SK-N-SH treated with all-trans-retinoic acid at 6 μM for 48 hours (cell line): ENCODE measurements around the gene YIPF1.

Experiments used
- ATAC-seq: fragments of 200-7000 bp; cut with Tn5 transposase; 3 replicates; pipeline ENCODE4 v1.9.1; 2020; ENCODE audit warnings: mild to moderate bottlenecking, moderate library complexity
- BACH2 ChIP-seq: fragments of 250-450 bp; sonication (Bioruptor Pico); IDR thresholded peaks from 2 replicates; pipeline ENCODE4 v1.9.0; 2021; ENCODE audit warnings: mild to moderate bottlenecking, borderline replicate concordance
- CREB5 ChIP-seq: fragments of 250-450 bp; sonication (Bioruptor Pico); IDR thresholded peaks from 2 replicates; pipeline ENCODE4 v1.5.1; 2020; ENCODE audit warnings: low read depth, mild to moderate bottlenecking, moderate library complexity
- CSDC2 ChIP-seq: fragments of 250-450 bp; sonication (Bioruptor Pico); IDR thresholded peaks from 2 replicates; pipeline ENCODE4 v1.5.0; 2020; ENCODE audit warnings: mild to moderate bottlenecking, moderate library complexity
- CSRNP3 ChIP-seq: fragments of 250-450 bp; sonication (Bioruptor Pico); IDR thresholded peaks from 2 replicates; pipeline ENCODE4 v1.5.1; 2021; ENCODE audit warnings: mild to moderate bottlenecking, moderate library complexity
- ESRRG ChIP-seq: fragments of 250-450 bp; sonication (Bioruptor Pico); IDR thresholded peaks from 2 replicates; pipeline ENCODE4 v1.6.1; 2021; ENCODE audit warnings: mild to moderate bottlenecking
- GLIS3 ChIP-seq: fragments of 250-450 bp; sonication (Bioruptor Pico); IDR thresholded peaks from 2 replicates; pipeline ENCODE4 v1.5.0; 2020; ENCODE audit warnings: mild to moderate bottlenecking, moderate library complexity
- ISL1 ChIP-seq: fragments of 250-450 bp; sonication (Bioruptor Pico); IDR thresholded peaks from 2 replicates; pipeline ENCODE4 v2.1.2; 2022; ENCODE audit warnings: mild to moderate bottlenecking, moderate library complexity
- OSR1 ChIP-seq: fragments of 250-450 bp; sonication (Bioruptor Pico); IDR thresholded peaks from 2 replicates; pipeline ENCODE4 v1.8.0; 2022; ENCODE audit warnings: moderate library complexity, mild to moderate bottlenecking, inconsistent platforms
- PATZ1 ChIP-seq: fragments of 250-450 bp; sonication (Bioruptor Pico); IDR thresholded peaks from 2 replicates; pipeline ENCODE4 v1.8.0; 2020; ENCODE audit warnings: mild to moderate bottlenecking, moderate library complexity, borderline replicate concordance
- POU6F1 ChIP-seq: fragments of 250-450 bp; sonication (Bioruptor Pico); IDR thresholded peaks from 2 replicates; pipeline ENCODE4 v1.8.0; 2021; ENCODE audit warnings: low read depth, mild to moderate bottlenecking, moderate library complexity, borderline replicate concordance
- PPARA ChIP-seq: fragments of 250-450 bp; sonication (Bioruptor Pico); IDR thresholded peaks from 2 replicates; pipeline ENCODE4 v1.5.0; 2020; ENCODE audit warnings: mild to moderate bottlenecking, borderline replicate concordance
- SNAI2 ChIP-seq: fragments of 250-450 bp; sonication (Bioruptor Pico); IDR thresholded peaks from 2 replicates; pipeline ENCODE4 v1.5.0; 2020; ENCODE audit warnings: mild to moderate bottlenecking, moderate library complexity
- TCF4 ChIP-seq: fragments of 250-450 bp; sonication (Bioruptor Pico); IDR thresholded peaks from 2 replicates; pipeline ENCODE4 v1.8.0; 2021; ENCODE audit warnings: mild to moderate bottlenecking, moderate library complexity, borderline replicate concordance
- TOX ChIP-seq: fragments of 250-450 bp; sonication (Bioruptor Pico); IDR thresholded peaks from 2 replicates; pipeline ENCODE4 v1.8.0; 2021; ENCODE audit warnings: mild to moderate bottlenecking, moderate library complexity, borderline replicate concordance
- TSHZ2 ChIP-seq: fragments of 250-450 bp; sonication (Bioruptor Pico); IDR thresholded peaks from 2 replicates; pipeline ENCODE4 v1.5.0; 2020; ENCODE audit warnings: mild to moderate bottlenecking, moderate library complexity
- ZC3H10 ChIP-seq: fragments of 250-450 bp; sonication (Bioruptor Pico); IDR thresholded peaks from 2 replicates; pipeline ENCODE4 v1.5.1; 2021; ENCODE audit warnings: mild to moderate bottlenecking, moderate library complexity
- ZFP3 ChIP-seq: fragments of 250-450 bp; sonication (Bioruptor Pico); IDR thresholded peaks from 2 replicates; pipeline ENCODE4 v1.5.0; 2020; ENCODE audit warnings: mild to moderate bottlenecking, moderate library complexity
- ZFP30 ChIP-seq: fragments of 450-650 bp; formaldehyde crosslinking; IDR thresholded peaks from 2 replicates; pipeline ENCODE4 v1.5.0; 2022; ENCODE audit warnings: mild to moderate bottlenecking, moderate library complexity
- ZNF565 ChIP-seq: fragments of 450-650 bp; formaldehyde crosslinking; conservative IDR thresholded peaks from 2 replicates; pipeline ENCODE4 v1.5.0; 2020; ENCODE audit warnings: low read depth, mild to moderate bottlenecking, moderate library complexity
- ZNF8 ChIP-seq: fragments of 450-650 bp; formaldehyde crosslinking; IDR thresholded peaks from 2 replicates; pipeline ENCODE4 v1.5.0; 2020; ENCODE audit warnings: mild to moderate bottlenecking, moderate library complexity

Gene YIPF1

GRCh38 chr1:53834776-53835175 lies 54.8 kb downstream of the YIPF1 start:
- ATAC-seq, result no peak
- no peak for TF ChIP-seq ESRRG (CRISPR knock-in tag)
- no peak for TF ChIP-seq PPARA (CRISPR knock-in tag)
- no peak for TF ChIP-seq POU6F1
- no peak for TF ChIP-seq ZFP3 (CRISPR knock-in tag)
- no peak for TF ChIP-seq TOX (CRISPR knock-in tag)

GRCh38 chr1:53833393-53833792 lies 56.2 kb downstream of the YIPF1 start:
- no peak for ATAC-seq
- TF ChIP-seq SNAI2 (CRISPR knock-in tag) (no peak), OSR1 (CRISPR knock-in tag) (no peak), TCF4 (CRISPR knock-in tag) (no peak), ZC3H10 (CRISPR knock-in tag) (no peak), ISL1 (no peak), PATZ1 (no peak), ZFP30 (CRISPR knock-in tag) (no peak), TSHZ2 (CRISPR knock-in tag) (no peak), BACH2 (CRISPR knock-in tag) (no peak), ZFP3 (CRISPR knock-in tag) (no peak), GLIS3 (CRISPR knock-in tag) (no peak), ZNF565 (CRISPR knock-in tag) (no peak)

GRCh38 chr1:53826367-53826766 lies 63.2 kb downstream of the YIPF1 start:
- TF ChIP-seq TOX (CRISPR knock-in tag) (no peak), PPARA (CRISPR knock-in tag) (no peak), BACH2 (CRISPR knock-in tag) (no peak), ZFP3 (CRISPR knock-in tag) (no peak), ZNF8 (CRISPR knock-in tag) (no peak)
- peak; percentile 32; the same call in 1 of the 3 replicates for ATAC-seq

GRCh38 chr1:53825306-53825705 lies 64.3 kb downstream of the YIPF1 start:
- no peak for ATAC-seq
- TF ChIP-seq TSHZ2 (CRISPR knock-in tag) (no peak), ZFP30 (CRISPR knock-in tag) (no peak)

- TF ChIP-seq ZC3H10 (CRISPR knock-in tag) (no peak), SNAI2 (CRISPR knock-in tag) (no peak), PPARA (CRISPR knock-in tag) (no peak), GLIS3 (CRISPR knock-in tag) (no peak), ZNF8 (CRISPR knock-in tag) (no peak), ISL1 (no peak), CSRNP3 (no peak), POU6F1 (no peak), CREB5 (CRISPR knock-in tag) (no peak), TOX (CRISPR knock-in tag) (no peak), ESRRG (CRISPR knock-in tag) (no peak), CSDC2 (CRISPR knock-in tag) (no peak)
- no peak for ATAC-seq
Measured at GRCh38 chr1:53822931-53823330, 66.7 kb downstream of the YIPF1 start.
